HepG2 (cell line): ENCODE measurements around the gene RIPOR3. TPM values are rescaled to one million over a fixed set of nuclear protein-coding genes. Genes with fewer than 3 reads are reported as not detected.

Source experiments
- BORCS8-MEF2B ChIP-seq: sonication (generic); formaldehyde crosslinking; IDR thresholded peaks from 2 replicates; pipeline ENCODE4 v1.8.0; 2022; ENCODE audit warnings: mild to moderate bottlenecking, missing genetic modification reagents
- CCDC6 ChIP-seq: sonication (generic); formaldehyde crosslinking; IDR thresholded peaks from 2 replicates; pipeline ENCODE4 v1.8.1; 2022; ENCODE audit warnings: mild to moderate bottlenecking, missing genetic modification reagents, moderate library complexity
- EEA1 ChIP-seq: sonication (generic); formaldehyde crosslinking; IDR thresholded peaks from 2 replicates; pipeline ENCODE4 v1.5.1; 2020; ENCODE audit warnings: mild to moderate bottlenecking, missing genetic modification reagents, borderline replicate concordance
- HES4 ChIP-seq: sonication (generic); formaldehyde crosslinking; IDR thresholded peaks from 2 replicates; pipeline ENCODE4 v1.9.0; 2021; ENCODE audit warnings: mild to moderate bottlenecking, missing genetic modification reagents, borderline replicate concordance
- JARID2 ChIP-seq: sonication (generic); formaldehyde crosslinking; IDR thresholded peaks from 2 replicates; pipeline ENCODE4 v1.8.1; 2023; ENCODE audit warnings: missing genetic modification reagents, inconsistent platforms; ENCODE audit not compliant: insufficient replicate concordance
- MAFF ChIP-seq: IDR thresholded peaks from 2 replicates; pipeline ENCODE4 v1.6.1; 2011; ENCODE audit warnings: low read depth, low read length, improper control_type of control experiment
- MXD3 ChIP-seq: IDR thresholded peaks from 2 replicates; pipeline ENCODE4 v1.6.1; 2016; ENCODE audit warnings: mild to moderate bottlenecking, missing biosample characterization, missing genetic modification reagents
- NBN ChIP-seq: fragments of 450-650 bp; conservative IDR thresholded peaks from 2 replicates; pipeline ENCODE4 v1.6.1; 2017
- NR2F2 ChIP-seq: IDR thresholded peaks from 2 replicates; pipeline ENCODE4 v1.6.1; 2012; ENCODE audit warnings: low read depth, inconsistent platforms, borderline replicate concordance
- PCBP1 ChIP-seq: fragments of 200-400 bp; formaldehyde crosslinking; IDR thresholded peaks from 2 replicates; pipeline ENCODE4 v1.6.1; 2017; ENCODE audit warnings: mild to moderate bottlenecking, low read depth, low read length, borderline replicate concordance
- RXRA ChIP-seq: sonication (generic); formaldehyde crosslinking; IDR thresholded peaks from 2 replicates; pipeline ENCODE4 v1.5.1; 2020; ENCODE audit warnings: missing genetic modification reagents
- RXRB ChIP-seq: IDR thresholded peaks from 2 replicates; pipeline ENCODE4 v1.6.1; 2016; ENCODE audit warnings: borderline replicate concordance, missing genetic modification reagents, missing compliant biosample characterization
- SAFB2 ChIP-seq: sonication (generic); formaldehyde crosslinking; IDR thresholded peaks from 2 replicates; pipeline ENCODE4 v1.5.1; 2020; ENCODE audit warnings: missing genetic modification reagents, low read depth, mild to moderate bottlenecking, borderline replicate concordance
- SP4 ChIP-seq: sonication (generic); formaldehyde crosslinking; IDR thresholded peaks from 2 replicates; pipeline ENCODE4 v1.8.1; 2023; ENCODE audit warnings: mild to moderate bottlenecking, missing genetic modification reagents
- TOE1 ChIP-seq: sonication (generic); formaldehyde crosslinking; IDR thresholded peaks from 2 replicates; pipeline ENCODE4 v1.4.0; 2020; ENCODE audit warnings: mild to moderate bottlenecking, missing genetic modification reagents
- ZC3H13 ChIP-seq: sonication (generic); formaldehyde crosslinking; IDR thresholded peaks from 2 replicates; pipeline ENCODE4 v1.8.1; 2023; ENCODE audit warnings: mild to moderate bottlenecking, missing genetic modification reagents, moderate library complexity
- polyA plus RNA-seq, 8 experiments: library from polyadenylated mRNA; depleted of rRNA in 3 of 8; stranded (reverse) in 7 of 8; unstranded in 1 of 8; fragments of >200 nt; fragmentation: Illumina TruSeq in 4 of 8; extraction: Trizol in 4 of 8; gene quantifications; 2 replicates each; pipeline versions ENCODE4 v1.2.1 to v1.2.3, GENCODE V29; 2011 to 2016; ENCODE audit warnings: low read depth in 4 of 8, missing spikeins in 1 of 8, mixed read lengths in 1 of 8; ENCODE audit not compliant: insufficient read depth in 1 of 8
- total RNA-seq, 5 experiments: library from RNA; depleted of rRNA; stranded (reverse); fragments of >200 nt; fragmentation: Illumina TruSeq; extraction: Trizol; gene quantifications; 2 replicates each; pipeline ENCODE4 v1.2.3, GENCODE V29; 2016; ENCODE audit warnings: low read depth in 1 of 5
- TF ChIP-seq, protein P1 (sequence below): sonication (generic); formaldehyde crosslinking; IDR thresholded peaks from 2 replicates; pipeline ENCODE4 v1.8.0; 2022; ENCODE audit warnings: mild to moderate bottlenecking, missing genetic modification reagents, moderate library complexity
- TF ChIP-seq, protein P2 (sequence below): sonication (generic); formaldehyde crosslinking; IDR thresholded peaks from 2 replicates; pipeline ENCODE4 v1.5.0; 2020; ENCODE audit warnings: missing genetic modification reagents

The RIPOR3 gene
- total and polyA plus RNA-seq, 2 of the 13 experiments (the other 11 are each of a cell fraction or from before 2014, with no cell fraction given) = 0.18 TPM; not detected in 1

DNA sequence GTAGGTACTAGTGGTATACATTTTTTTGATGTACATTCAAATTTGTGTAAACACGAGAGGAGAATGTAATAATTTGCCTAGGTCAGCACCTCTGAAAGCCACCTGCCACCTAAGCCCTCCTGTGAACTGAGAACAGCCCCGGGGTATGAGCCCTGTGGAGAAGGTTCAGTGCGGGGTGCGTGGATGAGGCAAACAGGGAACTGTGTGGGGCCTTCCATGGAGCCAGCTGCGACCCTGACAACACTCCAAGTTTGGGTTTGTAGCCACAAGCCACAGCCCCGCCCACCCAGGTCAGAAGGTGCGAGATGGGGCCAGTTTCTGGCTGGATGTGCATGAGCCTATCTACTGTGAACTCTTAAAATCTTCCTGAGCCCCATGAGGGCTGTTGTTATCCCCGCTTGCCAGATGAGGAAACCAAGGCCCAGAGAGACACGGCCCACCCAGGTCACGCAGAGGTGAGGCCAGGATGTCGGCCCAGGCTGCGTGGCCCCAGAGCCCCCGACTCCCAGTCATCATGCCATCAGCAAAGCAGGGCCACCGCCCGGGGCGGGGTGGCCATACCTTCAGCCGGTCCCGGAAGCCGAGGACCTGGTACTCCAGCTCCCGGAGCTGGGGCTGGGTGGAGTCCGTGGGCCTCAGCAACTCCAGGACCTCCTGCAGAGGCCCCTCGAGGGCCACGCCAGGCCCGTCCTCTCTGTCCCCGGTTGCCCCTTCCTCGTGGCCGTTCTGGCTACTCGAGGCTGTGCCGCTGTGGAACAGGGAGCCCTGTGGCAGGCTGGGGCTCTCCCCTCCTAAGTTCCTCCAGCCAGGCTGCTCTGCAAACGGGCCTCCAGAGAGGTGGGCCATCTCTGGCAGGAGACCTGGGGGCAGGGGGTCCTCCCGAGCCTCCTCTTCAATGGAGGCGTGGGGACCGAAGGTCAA lies 89.6 kb downstream of the RIPOR3 start (continued):
- no peak for TF ChIP-seq JARID2 (CRISPR knock-in tag)
- no peak for TF ChIP-seq CCDC6 (CRISPR knock-in tag)
- TF ChIP-seq MAFF = peak; percentile 91
- TF ChIP-seq RXRB (CRISPR knock-in tag) = no peak
- no peak for TF ChIP-seq SAFB2 (CRISPR knock-in tag)
- no peak for TF ChIP-seq MXD3
- no peak for TF ChIP-seq EEA1 (CRISPR knock-in tag)
- no peak for TF ChIP-seq NR2F2
- TF ChIP-seq HES4 = no peak
- TF ChIP-seq, protein P1, sequence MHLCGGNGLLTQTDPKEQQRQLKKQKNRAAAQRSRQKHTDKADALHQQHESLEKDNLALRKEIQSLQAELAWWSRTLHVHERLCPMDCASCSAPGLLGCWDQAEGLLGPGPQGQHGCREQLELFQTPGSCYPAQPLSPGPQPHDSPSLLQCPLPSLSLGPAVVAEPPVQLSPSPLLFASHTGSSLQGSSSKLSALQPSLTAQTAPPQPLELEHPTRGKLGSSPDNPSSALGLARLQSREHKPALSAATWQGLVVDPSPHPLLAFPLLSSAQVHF (CRISPR knock-in tag) = no peak
- TF ChIP-seq, protein P2, sequence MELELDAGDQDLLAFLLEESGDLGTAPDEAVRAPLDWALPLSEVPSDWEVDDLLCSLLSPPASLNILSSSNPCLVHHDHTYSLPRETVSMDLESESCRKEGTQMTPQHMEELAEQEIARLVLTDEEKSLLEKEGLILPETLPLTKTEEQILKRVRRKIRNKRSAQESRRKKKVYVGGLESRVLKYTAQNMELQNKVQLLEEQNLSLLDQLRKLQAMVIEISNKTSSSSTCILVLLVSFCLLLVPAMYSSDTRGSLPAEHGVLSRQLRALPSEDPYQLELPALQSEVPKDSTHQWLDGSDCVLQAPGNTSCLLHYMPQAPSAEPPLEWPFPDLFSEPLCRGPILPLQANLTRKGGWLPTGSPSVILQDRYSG (CRISPR knock-in tag) = no peak
- no peak for TF ChIP-seq ZC3H13 (CRISPR knock-in tag)
- TF ChIP-seq BORCS8-MEF2B = 0 out of 2 replicates have a peak, but pooled peaks have one; percentile 45
- 0 out of 2 replicates have a peak, but pooled peaks have one; percentile 19 for TF ChIP-seq PCBP1
- TF ChIP-seq SP4 (CRISPR knock-in tag) = peak; percentile 44; the same call in 1 of the 2 replicates
- TF ChIP-seq NBN = no peak
- TF ChIP-seq RXRA = 0 out of 2 replicates have a peak, but pooled peaks have one; percentile 12
- no peak for TF ChIP-seq TOE1 (CRISPR knock-in tag)
